Neural cell (in vitro differentiated cells): Measurements from ENCODE around the gene SLC4A7. TPM values are rescaled to one million over a fixed set of nuclear protein-coding genes. Genes with fewer than 3 reads are reported as not detected.

ENCODE experiments used
- H2AFZ ChIP-seq: fragments of 200-600, 300-800 bp; sonication (generic), shearing (Covaris generic); 2 replicates; pipeline ENCODE4 v1.6.0; 2014; ENCODE audit warnings: low read depth, mild to moderate bottlenecking, antibody characterized with exemption, low read length, moderate library complexity
- H3F3A ChIP-seq: fragments of 200-600 bp; shearing (Covaris generic); 2 replicates; pipeline ENCODE4 v1.6.1; 2016; ENCODE audit warnings: mild to moderate bottlenecking, moderate library complexity, mixed read lengths, antibody characterized with exemption, low read length; ENCODE audit not compliant: insufficient read depth, poor library complexity, severe bottlenecking
- H3K27ac ChIP-seq: fragments of 200-600, 300-800 bp; sonication (generic), shearing (Covaris generic); 2 replicates; pipeline ENCODE4 v1.5.1; 2014; ENCODE audit warnings: mild to moderate bottlenecking, low read length, moderate library complexity
- H3K27me3 ChIP-seq: fragments of 300-800, 200-600 bp; sonication (generic), shearing (Covaris generic); 2 replicates; pipeline ENCODE4 v1.6.0; 2014; ENCODE audit warnings: mild to moderate bottlenecking, low read depth, low read length, moderate library complexity; ENCODE audit not compliant: insufficient read depth
- H3K36me3 ChIP-seq: fragments of 300-800, 200-600 bp; sonication (generic), shearing (Covaris generic); 2 replicates; pipeline ENCODE4 v1.5.1; 2014; ENCODE audit warnings: mild to moderate bottlenecking, antibody characterized with exemption, low read length, moderate library complexity; ENCODE audit not compliant: insufficient read depth
- H3K4me2 ChIP-seq: fragments of 300-800, 200-600 bp; sonication (generic), shearing (Covaris generic); 2 replicates; pipeline ENCODE4 v1.6.0; 2014; ENCODE audit warnings: mild to moderate bottlenecking, low read length
- H3K4me3 ChIP-seq: fragments of 300-800, 200-600 bp; sonication (generic), shearing (Covaris generic); 2 replicates; pipeline ENCODE4 v1.5.1; 2014; ENCODE audit warnings: mild to moderate bottlenecking, low read length, moderate library complexity
- H3K79me2 ChIP-seq: fragments of 200-600 bp; shearing (Covaris generic); replicated peaks from 2 replicates; pipeline ENCODE4 v1.6.0; 2014; ENCODE audit warnings: mild to moderate bottlenecking, low read length, moderate library complexity; ENCODE audit not compliant: insufficient read depth
- H3K9ac ChIP-seq: fragments of 300-800, 200-600 bp; sonication (generic), shearing (Covaris generic); 2 replicates; pipeline ENCODE4 v1.6.1; 2016; ENCODE audit warnings: mild to moderate bottlenecking, low read length, mixed read lengths
- H3K9me2 ChIP-seq: fragments of 200-600 bp; shearing (Covaris generic); 2 replicates; pipeline ENCODE4 v1.6.1; 2016; ENCODE audit warnings: mild to moderate bottlenecking, low read length, mixed read lengths; ENCODE audit not compliant: insufficient read depth
- H3K9me3 ChIP-seq: fragments of 200-600, 300-800 bp; sonication (generic), shearing (Covaris generic); 2 replicates; pipeline ENCODE4 v1.6.1; 2016; ENCODE audit warnings: mild to moderate bottlenecking, mixed run types, low read length, moderate library complexity, mixed read lengths
- H4K20me1 ChIP-seq: fragments of 200-600 bp; shearing (Covaris generic); 2 replicates; pipeline ENCODE4 v1.6.1; 2016; ENCODE audit warnings: mild to moderate bottlenecking, mixed run types; ENCODE audit not compliant: insufficient read depth
- EP300 ChIP-seq: fragments of 450-650 bp; conservative IDR thresholded peaks from 2 replicates; pipeline ENCODE4 v1.6.1; 2014; ENCODE audit warnings: antibody characterized with exemption, mild to moderate bottlenecking, moderate library complexity; ENCODE audit not compliant: poor library complexity, severe bottlenecking
- EZH2 ChIP-seq: fragments of 200-600, 300-800 bp; shearing (Covaris generic), sonication (generic); IDR thresholded peaks from 2 replicates; pipeline ENCODE4 v1.6.1; 2014; ENCODE audit warnings: antibody characterized with exemption, low read length, borderline replicate concordance, mild to moderate bottlenecking; ENCODE audit not compliant: insufficient read depth, poor library complexity, severe bottlenecking
- MXI1 ChIP-seq: fragments of 450-650 bp; conservative IDR thresholded peaks from 2 replicates; pipeline ENCODE4 v1.6.1; 2014; ENCODE audit warnings: antibody characterized with exemption, mild to moderate bottlenecking; ENCODE audit not compliant: poor library complexity, severe bottlenecking
- POLR2AphosphoS5 ChIP-seq: IDR thresholded peaks from 2 replicates; pipeline ENCODE4 v1.6.1; 2012
- RAD21 ChIP-seq: fragments of 450-650 bp; conservative IDR thresholded peaks from 2 replicates; pipeline ENCODE4 v1.6.1; 2014; ENCODE audit warnings: antibody characterized with exemption, mild to moderate bottlenecking, moderate library complexity
- SMC3 ChIP-seq: fragments of 450-650 bp; conservative IDR thresholded peaks from 2 replicates; pipeline ENCODE4 v1.6.1; 2014; ENCODE audit warnings: antibody characterized with exemption, mild to moderate bottlenecking, moderate library complexity; ENCODE audit not compliant: poor library complexity
- TAF1 ChIP-seq: IDR thresholded peaks from 2 replicates; pipeline ENCODE4 v1.6.1; 2012; ENCODE audit warnings: low read depth
- polyA plus RNA-seq: library from polyadenylated mRNA; depleted of rRNA; stranded (reverse); fragments of >200 nt; gene quantifications from 2 replicates; pipeline ENCODE4 v1.2.3, GENCODE V29; 2014
- TF ChIP-seq, protein P1 (sequence below): fragments of 450-650 bp; IDR thresholded peaks from 2 replicates; pipeline ENCODE4 v1.5.1; 2014; ENCODE audit warnings: antibody characterized with exemption, mild to moderate bottlenecking, moderate library complexity; ENCODE audit not compliant: poor library complexity, severe bottlenecking
- TF ChIP-seq, protein P2 (sequence below): IDR thresholded peaks from 2 replicates; pipeline ENCODE4 v1.6.1; 2012; ENCODE audit warnings: borderline replicate concordance

The SLC4A7 gene
- polyA plus RNA-seq, 1 donor from 2014 or later, result 96.9 TPM

DNA sequence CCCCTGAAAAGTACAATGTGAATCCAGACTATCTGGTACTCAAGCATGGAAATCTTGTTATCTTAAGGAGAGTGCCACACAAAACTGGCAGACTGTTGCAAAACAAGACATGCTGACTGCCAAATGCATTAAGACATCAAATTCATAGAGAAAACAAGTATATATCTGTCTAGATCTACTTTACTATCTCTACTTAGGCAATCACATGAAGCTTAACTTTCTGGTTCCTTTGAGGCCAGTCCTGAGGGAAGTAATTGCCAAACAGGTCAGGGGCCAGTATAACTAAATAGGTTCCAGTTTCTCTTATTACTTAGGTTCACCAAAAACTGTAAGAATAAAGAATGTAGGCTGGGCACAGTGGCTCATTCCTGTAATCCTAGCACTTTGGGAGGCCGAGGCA, 15.9 kb upstream of the SLC4A7 start:
- no peaks in the 10 kb centered on the region for H3K9me3 ChIP-seq
- H3K9ac ChIP-seq, result no peak overlapping the region
- no peak overlapping the region for H3K4me3 ChIP-seq
- no peaks in the 10 kb centered on the region for H3K9me2 ChIP-seq
- no peaks in the 10 kb centered on the region for H3K36me3 ChIP-seq
- no peaks in the 10 kb centered on the region for H4K20me1 ChIP-seq
- no peaks in the 10 kb centered on the region for H3F3A ChIP-seq
- H2AFZ ChIP-seq, result no peak overlapping the region
- no peaks in the 10 kb centered on the region for H3K79me2 ChIP-seq
- H3K27ac ChIP-seq, result no peak overlapping the region
- H3K4me2 ChIP-seq, result no peak overlapping the region
- TF ChIP-seq, protein P1, sequence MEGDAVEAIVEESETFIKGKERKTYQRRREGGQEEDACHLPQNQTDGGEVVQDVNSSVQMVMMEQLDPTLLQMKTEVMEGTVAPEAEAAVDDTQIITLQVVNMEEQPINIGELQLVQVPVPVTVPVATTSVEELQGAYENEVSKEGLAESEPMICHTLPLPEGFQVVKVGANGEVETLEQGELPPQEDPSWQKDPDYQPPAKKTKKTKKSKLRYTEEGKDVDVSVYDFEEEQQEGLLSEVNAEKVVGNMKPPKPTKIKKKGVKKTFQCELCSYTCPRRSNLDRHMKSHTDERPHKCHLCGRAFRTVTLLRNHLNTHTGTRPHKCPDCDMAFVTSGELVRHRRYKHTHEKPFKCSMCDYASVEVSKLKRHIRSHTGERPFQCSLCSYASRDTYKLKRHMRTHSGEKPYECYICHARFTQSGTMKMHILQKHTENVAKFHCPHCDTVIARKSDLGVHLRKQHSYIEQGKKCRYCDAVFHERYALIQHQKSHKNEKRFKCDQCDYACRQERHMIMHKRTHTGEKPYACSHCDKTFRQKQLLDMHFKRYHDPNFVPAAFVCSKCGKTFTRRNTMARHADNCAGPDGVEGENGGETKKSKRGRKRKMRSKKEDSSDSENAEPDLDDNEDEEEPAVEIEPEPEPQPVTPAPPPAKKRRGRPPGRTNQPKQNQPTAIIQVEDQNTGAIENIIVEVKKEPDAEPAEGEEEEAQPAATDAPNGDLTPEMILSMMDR, result no peak
- TF ChIP-seq, protein P2, sequence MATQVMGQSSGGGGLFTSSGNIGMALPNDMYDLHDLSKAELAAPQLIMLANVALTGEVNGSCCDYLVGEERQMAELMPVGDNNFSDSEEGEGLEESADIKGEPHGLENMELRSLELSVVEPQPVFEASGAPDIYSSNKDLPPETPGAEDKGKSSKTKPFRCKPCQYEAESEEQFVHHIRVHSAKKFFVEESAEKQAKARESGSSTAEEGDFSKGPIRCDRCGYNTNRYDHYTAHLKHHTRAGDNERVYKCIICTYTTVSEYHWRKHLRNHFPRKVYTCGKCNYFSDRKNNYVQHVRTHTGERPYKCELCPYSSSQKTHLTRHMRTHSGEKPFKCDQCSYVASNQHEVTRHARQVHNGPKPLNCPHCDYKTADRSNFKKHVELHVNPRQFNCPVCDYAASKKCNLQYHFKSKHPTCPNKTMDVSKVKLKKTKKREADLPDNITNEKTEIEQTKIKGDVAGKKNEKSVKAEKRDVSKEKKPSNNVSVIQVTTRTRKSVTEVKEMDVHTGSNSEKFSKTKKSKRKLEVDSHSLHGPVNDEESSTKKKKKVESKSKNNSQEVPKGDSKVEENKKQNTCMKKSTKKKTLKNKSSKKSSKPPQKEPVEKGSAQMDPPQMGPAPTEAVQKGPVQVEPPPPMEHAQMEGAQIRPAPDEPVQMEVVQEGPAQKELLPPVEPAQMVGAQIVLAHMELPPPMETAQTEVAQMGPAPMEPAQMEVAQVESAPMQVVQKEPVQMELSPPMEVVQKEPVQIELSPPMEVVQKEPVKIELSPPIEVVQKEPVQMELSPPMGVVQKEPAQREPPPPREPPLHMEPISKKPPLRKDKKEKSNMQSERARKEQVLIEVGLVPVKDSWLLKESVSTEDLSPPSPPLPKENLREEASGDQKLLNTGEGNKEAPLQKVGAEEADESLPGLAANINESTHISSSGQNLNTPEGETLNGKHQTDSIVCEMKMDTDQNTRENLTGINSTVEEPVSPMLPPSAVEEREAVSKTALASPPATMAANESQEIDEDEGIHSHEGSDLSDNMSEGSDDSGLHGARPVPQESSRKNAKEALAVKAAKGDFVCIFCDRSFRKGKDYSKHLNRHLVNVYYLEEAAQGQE, result no peak
- no peaks in the 10 kb centered on the region for H3K27me3 ChIP-seq

DNA sequence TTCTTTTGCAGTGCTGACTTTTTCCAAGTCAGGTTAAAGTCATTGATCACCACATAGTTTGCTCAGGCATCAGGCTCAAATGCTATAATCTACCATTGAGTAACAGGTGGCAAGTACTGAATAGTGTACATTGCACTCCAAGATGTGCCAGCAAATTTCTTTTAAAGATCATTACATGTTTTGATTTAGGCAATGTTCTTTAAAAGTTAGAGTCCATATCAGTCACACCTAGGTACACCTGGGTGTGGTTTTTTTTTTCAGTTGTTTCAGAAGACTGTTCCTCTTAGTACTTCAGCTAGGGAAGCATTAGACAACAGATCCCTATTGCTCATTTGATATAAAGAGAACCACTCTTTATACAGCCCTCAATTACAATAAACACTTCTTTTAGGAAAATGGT, 10.6 kb upstream of the SLC4A7 start:
- Histone ChIP-seq H3K4me3 (no peak overlapping the region), H3K9ac (no peak overlapping the region), H3K36me3 (no peaks in the 10 kb centered on the region), H3K9me3 (no peaks in the 10 kb centered on the region), H3F3A (no peaks in the 10 kb centered on the region), H3K4me2 (no peak overlapping the region), H4K20me1 (no peaks in the 10 kb centered on the region), H3K27ac (no peak overlapping the region), H3K79me2 (no peaks in the 10 kb centered on the region), H2AFZ (no peak overlapping the region), H3K9me2 (no peaks in the 10 kb centered on the region), H3K27me3 (no peaks in the 10 kb centered on the region)
- TF ChIP-seq TAF1, result no peak
- TF ChIP-seq POLR2AphosphoS5, result no peak
- no peak for TF ChIP-seq EZH2
- no peak for TF ChIP-seq MXI1
- TF ChIP-seq EP300, result no peak
- no peak for TF ChIP-seq SMC3
- TF ChIP-seq, protein P2, result no peak
- TF ChIP-seq, protein P1, result no peak
- TF ChIP-seq RAD21, result no peak
